DND-41 (cell line): ENCODE measurements around the gene CLCNKB.

Source experiments
- EZH2 ChIP-seq: IDR thresholded peaks from 3 replicates; pipeline ENCODE4 v1.6.1; 2012; ENCODE audit warnings: borderline replicate concordance, low read depth, mild to moderate bottlenecking, moderate library complexity, low read length, inconsistent platforms; ENCODE audit not compliant: severe bottlenecking
- TF ChIP-seq, protein P1 (sequence below): IDR thresholded peaks from 2 replicates; pipeline ENCODE4 v1.5.1; 2012; ENCODE audit warnings: borderline replicate concordance, low read length, moderate library complexity, mild to moderate bottlenecking; ENCODE audit not compliant: poor library complexity, severe bottlenecking; ENCODE audit errors: extremely low read depth

DNA sequence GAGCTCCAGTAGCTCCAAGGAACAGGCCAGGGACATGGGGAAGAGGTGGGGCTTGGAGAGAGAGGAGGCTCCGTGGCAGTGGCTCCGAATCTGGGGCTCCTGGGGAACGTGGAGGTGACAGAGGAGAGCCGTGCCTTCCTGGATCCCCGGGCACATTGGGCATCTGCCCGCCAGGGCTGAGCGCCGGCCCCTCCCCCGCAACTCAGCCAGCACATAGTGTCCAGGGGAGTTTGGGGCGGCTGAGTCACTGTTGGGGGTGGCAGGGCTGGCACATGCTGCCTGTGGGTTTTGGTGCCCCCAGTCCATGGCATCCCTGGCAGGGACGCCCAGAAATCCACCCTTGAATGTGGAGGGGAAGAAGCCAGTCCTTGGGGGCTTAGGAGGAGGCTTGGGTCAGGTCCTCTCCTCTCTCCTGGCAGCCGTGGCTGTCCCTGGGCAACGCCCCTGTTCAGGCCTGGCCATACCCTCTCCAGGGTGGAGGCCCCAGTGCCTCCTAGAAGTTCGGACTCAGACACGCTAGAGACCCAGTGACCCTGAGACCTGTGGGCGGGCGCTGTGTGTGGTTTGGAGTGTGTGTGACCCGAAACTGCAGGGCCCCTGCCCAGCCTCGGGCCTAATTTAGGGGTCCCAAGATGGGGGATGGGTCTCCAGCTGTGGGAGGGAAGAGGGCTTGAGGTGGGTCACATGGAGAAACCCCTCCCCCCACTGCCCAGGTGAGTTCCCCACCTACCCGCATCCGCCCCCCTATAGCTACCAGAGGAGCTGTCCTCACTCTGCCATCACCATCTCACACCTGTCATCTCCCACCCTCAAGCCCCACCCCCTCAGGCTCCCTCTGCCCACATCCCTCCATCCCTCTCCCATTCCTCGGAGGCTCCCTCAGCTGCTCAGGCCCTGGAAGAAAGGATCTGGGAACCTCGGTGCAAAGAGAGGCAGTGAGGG lies 27.4 kb upstream of the CLCNKB start:
- TF ChIP-seq, protein P1, sequence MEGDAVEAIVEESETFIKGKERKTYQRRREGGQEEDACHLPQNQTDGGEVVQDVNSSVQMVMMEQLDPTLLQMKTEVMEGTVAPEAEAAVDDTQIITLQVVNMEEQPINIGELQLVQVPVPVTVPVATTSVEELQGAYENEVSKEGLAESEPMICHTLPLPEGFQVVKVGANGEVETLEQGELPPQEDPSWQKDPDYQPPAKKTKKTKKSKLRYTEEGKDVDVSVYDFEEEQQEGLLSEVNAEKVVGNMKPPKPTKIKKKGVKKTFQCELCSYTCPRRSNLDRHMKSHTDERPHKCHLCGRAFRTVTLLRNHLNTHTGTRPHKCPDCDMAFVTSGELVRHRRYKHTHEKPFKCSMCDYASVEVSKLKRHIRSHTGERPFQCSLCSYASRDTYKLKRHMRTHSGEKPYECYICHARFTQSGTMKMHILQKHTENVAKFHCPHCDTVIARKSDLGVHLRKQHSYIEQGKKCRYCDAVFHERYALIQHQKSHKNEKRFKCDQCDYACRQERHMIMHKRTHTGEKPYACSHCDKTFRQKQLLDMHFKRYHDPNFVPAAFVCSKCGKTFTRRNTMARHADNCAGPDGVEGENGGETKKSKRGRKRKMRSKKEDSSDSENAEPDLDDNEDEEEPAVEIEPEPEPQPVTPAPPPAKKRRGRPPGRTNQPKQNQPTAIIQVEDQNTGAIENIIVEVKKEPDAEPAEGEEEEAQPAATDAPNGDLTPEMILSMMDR: no peak
- no peak for TF ChIP-seq EZH2
